DND-41 (cell line): ENCODE data around the gene TUBA1C.

Experiments used
- ATAC-seq: fragments of 200-7000 bp; cut with Tn5 transposase; 3 replicates; pipeline ENCODE4 v1.9.1; 2021; ENCODE audit warnings: low read depth; ENCODE audit not compliant: insufficient read depth
- DNase-seq: peaks from one replicate; pipeline ENCODE4 v3.0.0-alpha.2; 2020
- H2AFZ ChIP-seq: 2 replicates; pipeline ENCODE4 v1.6.0; 2012; ENCODE audit warnings: low read depth, low read length
- H3K27ac ChIP-seq: 2 replicates; pipeline ENCODE4 v1.5.1; 2012; ENCODE audit warnings: low read length, inconsistent platforms
- H3K27me3 ChIP-seq: fragments of 200-600 bp; sonication (generic); 2 replicates; pipeline ENCODE4 v1.6.0; 2012; ENCODE audit warnings: low read length, mild to moderate bottlenecking, inconsistent platforms; ENCODE audit not compliant: insufficient read depth, poor library complexity
- H3K36me3 ChIP-seq: 2 replicates; pipeline ENCODE4 v1.5.1; 2012; ENCODE audit warnings: low read length, inconsistent platforms; ENCODE audit not compliant: insufficient read depth
- H3K4me1 ChIP-seq: 2 replicates; pipeline ENCODE4 v1.5.1; 2012; ENCODE audit warnings: mild to moderate bottlenecking, low read length; ENCODE audit not compliant: insufficient read depth
- H3K4me2 ChIP-seq: 2 replicates; pipeline ENCODE4 v1.6.0; 2012; ENCODE audit warnings: mild to moderate bottlenecking, moderate library complexity, low read length, inconsistent platforms; ENCODE audit not compliant: insufficient read depth
- H3K4me3 ChIP-seq, 2 experiments: fragments of 200-600 bp in 1 of 2; shearing (Covaris generic) in 1 of 2; 2 replicates each; pipeline ENCODE4 v1.5.1; 2012 to 2016; ENCODE audit warnings: inconsistent platforms in 2 of 2, low read length in 2 of 2, mild to moderate bottlenecking in 2 of 2, low read depth in 1 of 2, moderate library complexity in 1 of 2
- H3K79me2 ChIP-seq: 2 replicates; pipeline ENCODE4 v1.6.0; 2012; ENCODE audit warnings: low read length, inconsistent platforms; ENCODE audit not compliant: insufficient read depth
- H3K9ac ChIP-seq: 2 replicates; pipeline ENCODE4 v1.6.0; 2012; ENCODE audit warnings: low read depth, mild to moderate bottlenecking, inconsistent platforms, low read length, moderate library complexity
- H3K9me3 ChIP-seq: 2 replicates; pipeline ENCODE4 v1.5.1; 2012; ENCODE audit warnings: low read length, moderate library complexity, mild to moderate bottlenecking, inconsistent platforms; ENCODE audit not compliant: insufficient read depth, severe bottlenecking
- H4K20me1 ChIP-seq: 2 replicates; pipeline ENCODE4 v1.6.0; 2012; ENCODE audit warnings: low read length; ENCODE audit not compliant: insufficient read depth
- EZH2 ChIP-seq: IDR thresholded peaks from 3 replicates; pipeline ENCODE4 v1.6.1; 2012; ENCODE audit warnings: borderline replicate concordance, low read depth, mild to moderate bottlenecking, moderate library complexity, low read length, inconsistent platforms; ENCODE audit not compliant: severe bottlenecking
- TF ChIP-seq, protein P1 (sequence below): IDR thresholded peaks from 2 replicates; pipeline ENCODE4 v1.5.1; 2012; ENCODE audit warnings: borderline replicate concordance, low read length, moderate library complexity, mild to moderate bottlenecking; ENCODE audit not compliant: poor library complexity, severe bottlenecking; ENCODE audit errors: extremely low read depth

TUBA1C gene

DNA sequence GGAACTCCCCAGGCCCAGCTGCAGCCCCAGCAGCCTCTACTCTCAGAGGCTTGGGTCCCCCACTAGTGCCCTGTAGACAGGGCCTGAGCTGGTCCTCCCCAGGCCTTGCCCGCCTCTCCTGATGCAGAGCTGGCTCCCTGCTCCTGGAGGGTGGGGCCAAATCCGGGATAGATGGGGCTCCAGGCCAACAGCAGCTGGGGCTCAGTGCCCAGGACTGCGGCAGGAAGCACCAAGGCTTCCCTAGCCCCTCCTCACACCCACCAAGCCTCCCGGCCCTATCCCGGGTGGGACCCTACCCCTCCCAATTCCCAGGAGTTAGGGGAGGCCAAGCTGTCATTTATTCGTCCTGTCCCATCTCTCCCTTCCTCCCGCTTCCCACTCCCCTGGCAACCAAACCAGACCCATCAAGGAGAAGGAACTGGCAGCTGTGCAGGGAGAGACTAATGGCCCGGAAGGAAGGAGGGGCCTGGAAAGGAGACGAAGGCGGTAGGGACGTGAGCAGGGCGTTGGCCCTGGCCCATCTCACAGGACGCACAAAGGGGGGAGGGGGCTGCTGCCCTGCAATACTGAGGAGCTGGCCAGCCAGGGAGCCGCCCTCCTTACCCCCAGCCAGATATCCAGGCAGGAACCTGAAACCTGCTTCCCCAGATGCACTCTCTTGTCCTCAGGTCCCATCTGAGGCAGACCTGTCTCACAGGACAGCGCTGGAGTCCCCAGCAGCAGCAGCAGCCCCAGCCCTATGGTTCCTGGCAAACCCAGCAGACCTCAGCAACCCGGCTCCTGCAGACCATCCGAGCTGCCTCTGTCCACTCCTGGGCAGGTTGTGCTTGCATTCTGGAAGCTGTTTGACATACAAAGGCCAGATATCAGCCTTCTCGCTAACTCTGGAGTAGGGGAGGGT, 28.4 kb downstream of the TUBA1C start:
- Histone ChIP-seq H3K4me2 (no peak overlapping the region), H3K27me3 (peaks cover 4% of the 10 kb centered on the region), H3K4me3 (no peak overlapping the region), H3K36me3 (no peaks in the 10 kb centered on the region), H3K27ac (no peak overlapping the region), H3K79me2 (no peaks in the 10 kb centered on the region), H3K9me3 (no peaks in the 10 kb centered on the region), H3K9ac (no peak overlapping the region), H2AFZ (no peak overlapping the region; the same call in 1 of the 2 replicates), H4K20me1 (no peaks in the 10 kb centered on the region; the same call in 1 of the 2 replicates), H3K4me1 (peaks cover 3% of the 10 kb centered on the region; the same call in 1 of the 2 replicates)
- DNase-seq: no peak
- no peak for TF ChIP-seq EZH2
- TF ChIP-seq, protein P1, sequence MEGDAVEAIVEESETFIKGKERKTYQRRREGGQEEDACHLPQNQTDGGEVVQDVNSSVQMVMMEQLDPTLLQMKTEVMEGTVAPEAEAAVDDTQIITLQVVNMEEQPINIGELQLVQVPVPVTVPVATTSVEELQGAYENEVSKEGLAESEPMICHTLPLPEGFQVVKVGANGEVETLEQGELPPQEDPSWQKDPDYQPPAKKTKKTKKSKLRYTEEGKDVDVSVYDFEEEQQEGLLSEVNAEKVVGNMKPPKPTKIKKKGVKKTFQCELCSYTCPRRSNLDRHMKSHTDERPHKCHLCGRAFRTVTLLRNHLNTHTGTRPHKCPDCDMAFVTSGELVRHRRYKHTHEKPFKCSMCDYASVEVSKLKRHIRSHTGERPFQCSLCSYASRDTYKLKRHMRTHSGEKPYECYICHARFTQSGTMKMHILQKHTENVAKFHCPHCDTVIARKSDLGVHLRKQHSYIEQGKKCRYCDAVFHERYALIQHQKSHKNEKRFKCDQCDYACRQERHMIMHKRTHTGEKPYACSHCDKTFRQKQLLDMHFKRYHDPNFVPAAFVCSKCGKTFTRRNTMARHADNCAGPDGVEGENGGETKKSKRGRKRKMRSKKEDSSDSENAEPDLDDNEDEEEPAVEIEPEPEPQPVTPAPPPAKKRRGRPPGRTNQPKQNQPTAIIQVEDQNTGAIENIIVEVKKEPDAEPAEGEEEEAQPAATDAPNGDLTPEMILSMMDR: no peak
- no peak for ATAC-seq

DNA sequence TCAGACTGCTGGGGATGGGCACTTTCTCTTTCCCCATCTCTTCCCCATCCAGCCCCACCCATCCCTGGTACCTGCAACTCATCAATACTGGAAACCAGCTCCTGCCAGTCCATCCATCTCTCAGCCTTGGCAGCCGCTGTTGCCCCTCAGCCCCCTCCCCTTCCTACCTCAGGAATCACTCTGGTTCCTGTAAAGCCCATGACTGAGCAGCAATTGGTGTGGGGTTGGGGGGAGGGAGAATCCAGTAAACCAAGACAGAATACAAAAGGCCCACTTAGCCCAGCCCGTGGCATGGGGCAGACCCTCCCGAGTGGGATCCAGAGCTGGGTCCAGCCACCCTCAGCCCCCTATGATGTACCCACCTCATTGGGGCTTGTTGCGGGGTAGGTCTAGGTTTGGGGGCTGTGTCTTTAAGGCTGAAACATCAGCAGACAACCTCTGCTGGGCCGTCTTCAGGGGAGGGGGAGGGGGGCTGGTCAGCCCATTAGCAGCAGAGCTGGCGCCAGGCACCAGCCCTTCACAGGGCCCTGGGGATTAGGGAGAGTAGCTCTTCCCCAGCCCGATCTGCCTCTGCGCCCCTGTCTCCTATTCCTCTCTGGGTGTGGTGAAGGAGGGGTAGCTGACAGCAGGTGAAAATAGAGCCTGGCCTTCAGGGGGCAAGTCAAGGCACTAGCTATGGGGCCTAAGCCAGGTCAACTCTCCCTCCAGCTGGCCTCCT, 29.4 kb downstream of the TUBA1C start:
- Histone ChIP-seq H3K36me3 (no peaks in the 10 kb centered on the region), H3K9ac (no peak overlapping the region), H2AFZ (no peak overlapping the region), H3K4me1 (no peaks in the 10 kb centered on the region), H3K27ac (no peak overlapping the region), H3K79me2 (no peaks in the 10 kb centered on the region), H3K4me3 (no peak overlapping the region), H3K27me3 (peaks cover 4% of the 10 kb centered on the region), H3K4me2 (no peak overlapping the region), H3K9me3 (no peaks in the 10 kb centered on the region), H4K20me1 (no peaks in the 10 kb centered on the region; the same call in 1 of the 2 replicates)
- DNase-seq: no peak
- ATAC-seq: no peak
- no peak for TF ChIP-seq EZH2
- TF ChIP-seq, protein P1: no peak

DNA sequence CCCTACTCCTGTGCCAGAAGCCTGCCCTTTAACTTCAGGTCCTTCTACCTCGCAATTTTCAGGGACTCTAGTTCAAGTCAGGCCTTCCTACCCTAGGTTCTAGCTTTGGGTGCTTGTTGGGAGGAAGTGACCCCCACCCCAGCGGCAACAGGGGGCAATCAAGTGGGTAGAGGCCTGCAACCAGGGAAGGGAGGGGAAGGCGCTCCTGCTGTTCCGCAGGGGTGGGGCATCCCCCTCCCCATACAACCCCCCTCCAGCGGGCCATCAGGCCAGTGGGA, 29.9 kb downstream of the TUBA1C start:
- Histone ChIP-seq H2AFZ (no peak overlapping the region), H3K27ac (no peak overlapping the region), H4K20me1 (no peaks in the 10 kb centered on the region; the same call in 1 of the 2 replicates), H3K36me3 (no peaks in the 10 kb centered on the region), H3K27me3 (peaks cover 4% of the 10 kb centered on the region), H3K9ac (no peak overlapping the region), H3K79me2 (no peaks in the 10 kb centered on the region), H3K4me2 (no peak overlapping the region), H3K9me3 (no peaks in the 10 kb centered on the region), H3K4me3 (no peak overlapping the region), H3K4me1 (no peaks in the 10 kb centered on the region)
- ATAC-seq (no peak), DNase-seq (no peak)
- TF ChIP-seq, protein P1: no peak
- TF ChIP-seq EZH2: no peak
